NCI-H2196 (cell line): ENCODE data around the gene TRIP10.
"Not testable (repeated sequence)": the region's sequence is repeated elsewhere in the genome, so short reads cannot be mapped to it uniquely, and the experiment has no call there.

Experiments used
- DNase-seq: peaks from one replicate; lab custom pipeline; 2025; ENCODE audit not compliant: unreplicated experiment; lab: John Stamatoyannopoulos, UW

Gene TRIP10

DNA sequence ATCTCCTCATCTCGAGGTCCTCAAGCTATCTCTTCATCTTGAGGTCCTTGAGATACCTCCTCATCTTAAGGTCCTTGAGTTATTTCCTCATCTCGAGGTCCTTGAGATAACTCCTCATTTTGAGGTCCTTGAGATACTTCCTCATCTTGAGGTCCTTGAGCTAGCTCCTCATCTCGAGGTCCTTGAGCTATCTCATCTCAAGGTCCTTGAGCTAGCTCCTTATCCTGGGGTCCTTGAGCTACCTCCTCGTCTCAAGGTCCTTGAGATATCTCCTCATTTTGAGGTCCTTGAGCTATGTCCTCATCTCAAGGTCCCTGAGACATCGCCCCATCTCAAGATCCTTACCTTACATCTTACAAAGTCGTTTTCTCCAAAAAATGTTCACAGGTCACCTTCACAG lies 51.8 kb downstream of the TRIP10 start:
- DNase-seq, result no peak

GRCh38 chr19:6793411-6793810 lies 53.9 kb downstream of the TRIP10 start:
- DNase-seq, result no peak

GRCh38 chr19:6793973-6794372 lies 54.5 kb downstream of the TRIP10 start:
- no peak for DNase-seq

GRCh38 chr19:6794686-6795431 lies 55.4 kb downstream of the TRIP10 start:
- no peak for DNase-seq

GRCh38 chr19:6796278-6796677 lies 56.8 kb downstream of the TRIP10 start:
- no peak for DNase-seq

GRCh38 chr19:6797646-6798045 lies 58.2 kb downstream of the TRIP10 start:
- no peak for DNase-seq

DNA sequence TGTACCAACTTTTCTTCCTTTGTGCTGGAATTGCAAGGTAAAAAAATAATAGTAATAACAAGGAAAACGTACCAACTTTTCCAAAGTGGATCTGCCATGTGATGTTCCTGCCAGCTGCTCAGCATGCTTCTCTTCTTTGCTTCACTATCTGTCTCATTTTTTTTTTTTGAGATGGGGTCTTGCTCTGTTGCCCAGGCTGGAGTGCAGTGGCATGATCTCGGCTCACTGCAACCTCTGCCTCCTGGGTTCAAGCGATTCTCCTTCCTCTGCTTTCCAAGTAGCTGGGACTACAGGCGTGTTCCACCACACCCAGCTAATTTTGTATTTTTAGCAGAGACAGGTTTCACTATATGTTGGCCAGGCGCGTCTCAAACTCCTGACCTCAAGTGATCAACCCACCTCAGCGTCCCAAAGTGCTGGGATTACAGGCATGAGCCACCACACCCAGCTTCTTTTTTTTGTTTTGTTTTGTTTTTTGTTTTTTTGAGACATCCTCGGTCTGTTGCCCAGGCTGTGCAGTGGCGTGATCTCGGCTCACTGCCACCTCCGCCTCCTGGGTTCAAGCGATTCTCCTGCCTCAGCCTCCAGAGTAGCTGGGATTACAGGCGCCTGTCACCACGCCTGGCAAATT lies 60.8 kb downstream of the TRIP10 start:
- not testable (repeated sequence) for DNase-seq

GRCh38 chr19:6800991-6801484 lies 61.6 kb downstream of the TRIP10 start:
- DNase-seq, result peak; percentile 42
